ENCODE data around the gene TTI1.

TTI1 gene

DNA sequence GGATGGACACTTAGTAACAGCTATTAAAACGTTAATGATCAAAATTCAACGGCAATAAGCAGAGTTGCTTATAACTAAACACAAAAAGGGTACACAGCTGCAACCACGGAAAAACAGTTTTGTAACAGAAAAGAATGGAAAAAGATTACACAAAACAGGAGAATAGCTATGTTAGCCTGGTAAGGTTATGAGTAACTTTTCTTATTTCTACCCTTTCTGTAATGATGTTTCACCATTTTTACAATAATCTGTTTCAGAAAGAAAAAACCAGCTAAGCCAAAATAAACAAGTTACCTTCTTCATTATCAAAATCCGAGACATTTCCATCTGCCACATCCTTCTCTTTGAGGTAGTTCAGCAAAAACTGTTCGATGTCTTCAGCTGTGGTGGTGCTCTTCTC is 27.4 kb downstream of the TTI1 start:
- no peak overlapping the region for H3K4me3 ChIP-seq (ENCODE audit: low read length)
- no peak overlapping the region for H3K56ac ChIP-seq (ENCODE audit: low read length)
- H3K27me3 ChIP-seq (ENCODE audit: insufficient read depth, low read length, poor library complexity): no peaks in the 10 kb centered on the region
- H3K18ac ChIP-seq (ENCODE audit: low read length): no peak overlapping the region
- H2BK15ac ChIP-seq (replicated peaks; ENCODE audit: low read depth): no peak overlapping the region
- H3K27ac ChIP-seq (ENCODE audit: low read depth, low read length): no peak overlapping the region
- no peak overlapping the region for H4K5ac ChIP-seq (ENCODE audit: low read length)
- H3K9ac ChIP-seq (ENCODE audit: low read length): no peak overlapping the region
- no peak overlapping the region for H2AK5ac ChIP-seq (ENCODE audit: low read length)
- H2BK5ac ChIP-seq (ENCODE audit: low read length): no peak overlapping the region
- no CpG with 5 or more reads among the region's 5 CpGs for WGBS (ENCODE audit: extremely low coverage, insufficient coverage, low lambda C conversion rate)
- H3K4ac ChIP-seq (ENCODE audit: low read depth, low read length): no peak overlapping the region
- H3K79me2 ChIP-seq (ENCODE audit: control insufficient read depth, insufficient read depth, low read length): no peaks in the 10 kb centered on the region
- no peak overlapping the region for H3K4me2 ChIP-seq (ENCODE audit: low read length)
- H4K8ac ChIP-seq (ENCODE audit: low read depth, low read length): no peak overlapping the region
- no peaks in the 10 kb centered on the region for H3K4me1 ChIP-seq (ENCODE audit: control insufficient read depth, low read depth, low read length)
- no peak overlapping the region for H3K23ac ChIP-seq (ENCODE audit: low read length)
- DNase-seq: no peak
- H3K79me1 ChIP-seq (ENCODE audit: low read length): peaks cover 4% of the 10 kb centered on the region
- peaks cover 5% of the 10 kb centered on the region for H3K36me3 ChIP-seq (ENCODE audit: control insufficient read depth, insufficient read depth, low read length)
- no peak overlapping the region for H2BK120ac ChIP-seq (ENCODE audit: low read depth, low read length)

DNA sequence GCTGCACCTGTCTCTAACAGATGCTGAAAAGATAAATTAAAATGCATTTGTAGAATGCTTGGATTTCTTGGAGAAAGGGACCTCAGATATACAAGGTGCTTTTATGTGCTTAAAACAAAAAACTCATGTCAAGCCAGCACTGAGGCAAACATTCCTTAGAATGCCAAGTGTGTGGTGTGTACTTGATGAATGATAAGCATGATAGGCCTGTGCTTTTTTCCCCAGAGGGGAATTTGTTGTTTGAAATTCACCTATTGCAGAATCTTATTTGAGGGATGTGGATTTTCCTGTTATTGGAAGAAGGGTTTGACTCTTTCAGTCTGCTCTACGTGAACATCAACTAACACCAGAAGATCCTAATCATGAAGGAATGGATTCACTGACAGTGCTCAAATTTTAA is 28.8 kb downstream of the TTI1 start:
- Histone ChIP-seq H4K5ac (ENCODE audit: low read length) (no peak overlapping the region), H3K23ac (ENCODE audit: low read length) (no peak overlapping the region), H4K8ac (ENCODE audit: low read depth, low read length) (no peak overlapping the region), H2AK5ac (ENCODE audit: low read length) (no peak overlapping the region), H2BK5ac (ENCODE audit: low read length) (no peak overlapping the region), H3K79me2 (ENCODE audit: control insufficient read depth, insufficient read depth, low read length) (no peaks in the 10 kb centered on the region), H2BK15ac (replicated peaks; ENCODE audit: low read depth) (no peak overlapping the region), H2BK120ac (ENCODE audit: low read depth, low read length) (no peak overlapping the region), H3K27me3 (ENCODE audit: insufficient read depth, low read length, poor library complexity) (no peaks in the 10 kb centered on the region), H3K4me3 (ENCODE audit: low read length) (no peak overlapping the region), H3K4me1 (ENCODE audit: control insufficient read depth, low read depth, low read length) (no peaks in the 10 kb centered on the region), H3K4me2 (ENCODE audit: low read length) (no peak overlapping the region), H3K36me3 (ENCODE audit: control insufficient read depth, insufficient read depth, low read length) (peaks cover 11% of the 10 kb centered on the region), H3K56ac (ENCODE audit: low read length) (no peak overlapping the region), H3K18ac (ENCODE audit: low read length) (no peak overlapping the region), H3K27ac (ENCODE audit: low read depth, low read length) (no peak overlapping the region), H3K9ac (ENCODE audit: low read length) (no peak overlapping the region), H3K79me1 (ENCODE audit: low read length) (no peaks in the 10 kb centered on the region), H3K4ac (ENCODE audit: low read depth, low read length) (no peak overlapping the region)
- no CpG with 5 or more reads among the region's 1 CpG for WGBS (ENCODE audit: extremely low coverage, insufficient coverage, low lambda C conversion rate)
- DNase-seq: no peak

DNA sequence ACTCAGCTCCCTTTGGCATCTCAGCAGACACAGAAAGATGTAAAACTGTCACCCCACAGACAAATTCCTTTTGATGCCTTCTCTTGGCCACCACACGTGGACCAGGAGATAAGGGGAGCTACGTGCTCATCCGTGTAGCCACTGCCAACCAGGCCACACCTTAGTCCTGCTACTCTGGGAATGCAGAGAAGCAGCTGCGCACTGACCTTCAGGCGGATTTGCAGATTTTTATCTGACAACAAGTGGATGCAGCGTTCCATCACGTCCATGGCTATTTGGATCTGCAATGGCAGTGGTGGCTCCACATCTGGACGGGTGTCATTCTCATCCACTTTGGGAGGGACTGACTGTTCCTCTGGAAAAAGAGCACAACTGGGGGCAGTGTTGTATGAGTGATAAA is 30.8 kb downstream of the TTI1 start:
- no CpG with 5 or more reads among the region's 8 CpGs for WGBS (ENCODE audit: extremely low coverage, insufficient coverage, low lambda C conversion rate)
- Histone ChIP-seq H3K23ac (ENCODE audit: low read length) (no peak overlapping the region), H3K79me2 (ENCODE audit: control insufficient read depth, insufficient read depth, low read length) (no peaks in the 10 kb centered on the region), H3K4ac (ENCODE audit: low read depth, low read length) (no peak overlapping the region), H3K79me1 (ENCODE audit: low read length) (no peaks in the 10 kb centered on the region), H3K18ac (ENCODE audit: low read length) (no peak overlapping the region), H3K9ac (ENCODE audit: low read length) (no peak overlapping the region), H4K8ac (ENCODE audit: low read depth, low read length) (no peak overlapping the region), H4K5ac (ENCODE audit: low read length) (no peak overlapping the region), H3K27ac (ENCODE audit: low read depth, low read length) (no peak overlapping the region), H3K36me3 (ENCODE audit: control insufficient read depth, insufficient read depth, low read length) (peaks cover 13% of the 10 kb centered on the region), H3K27me3 (ENCODE audit: insufficient read depth, low read length, poor library complexity) (no peaks in the 10 kb centered on the region), H2BK120ac (ENCODE audit: low read depth, low read length) (no peak overlapping the region), H3K4me3 (ENCODE audit: low read length) (no peak overlapping the region), H2AK5ac (ENCODE audit: low read length) (no peak overlapping the region), H3K4me1 (ENCODE audit: control insufficient read depth, low read depth, low read length) (no peaks in the 10 kb centered on the region), H3K4me2 (ENCODE audit: low read length) (no peak overlapping the region), H3K56ac (ENCODE audit: low read length) (no peak overlapping the region), H2BK5ac (ENCODE audit: low read length) (no peak overlapping the region), H2BK15ac (replicated peaks; ENCODE audit: low read depth) (no peak overlapping the region)
- DNase-seq: no peak

DNA sequence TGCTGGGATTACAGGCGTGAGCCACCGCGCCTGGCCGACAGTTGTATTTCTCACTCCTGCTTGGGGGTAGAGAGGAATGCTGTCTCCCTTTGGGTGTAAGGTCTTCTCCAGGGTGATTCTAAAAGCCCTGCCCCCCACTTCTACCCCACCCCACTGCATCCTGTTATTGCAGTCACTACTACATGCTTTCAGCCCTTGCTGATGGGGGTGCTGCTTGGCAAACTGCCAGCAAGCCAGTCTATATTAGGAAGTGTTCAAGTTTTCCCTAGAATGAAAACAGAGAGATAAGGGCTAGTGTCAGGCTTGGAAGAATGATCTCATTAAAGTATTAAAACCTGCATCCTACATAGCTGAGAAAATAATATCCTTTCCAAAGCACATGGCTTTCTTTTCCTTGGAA is 31.3 kb downstream of the TTI1 start:
- Histone ChIP-seq H3K27ac (ENCODE audit: low read depth, low read length) (no peak overlapping the region), H3K79me2 (ENCODE audit: control insufficient read depth, insufficient read depth, low read length) (no peaks in the 10 kb centered on the region), H3K18ac (ENCODE audit: low read length) (no peak overlapping the region), H3K4ac (ENCODE audit: low read depth, low read length) (no peak overlapping the region), H3K56ac (ENCODE audit: low read length) (no peak overlapping the region), H4K8ac (ENCODE audit: low read depth, low read length) (no peak overlapping the region), H2BK5ac (ENCODE audit: low read length) (no peak overlapping the region), H2AK5ac (ENCODE audit: low read length) (no peak overlapping the region), H3K36me3 (ENCODE audit: control insufficient read depth, insufficient read depth, low read length) (peaks cover 13% of the 10 kb centered on the region), H2BK15ac (replicated peaks; ENCODE audit: low read depth) (no peak overlapping the region), H3K23ac (ENCODE audit: low read length) (no peak overlapping the region), H3K4me2 (ENCODE audit: low read length) (no peak overlapping the region), H3K79me1 (ENCODE audit: low read length) (no peaks in the 10 kb centered on the region), H3K9ac (ENCODE audit: low read length) (no peak overlapping the region), H3K27me3 (ENCODE audit: insufficient read depth, low read length, poor library complexity) (no peaks in the 10 kb centered on the region), H3K4me3 (ENCODE audit: low read length) (no peak overlapping the region), H4K5ac (ENCODE audit: low read length) (no peak overlapping the region), H2BK120ac (ENCODE audit: low read depth, low read length) (no peak overlapping the region), H3K4me1 (ENCODE audit: control insufficient read depth, low read depth, low read length) (no peaks in the 10 kb centered on the region)
- DNase-seq: no peak
- WGBS (ENCODE audit: extremely low coverage, insufficient coverage, low lambda C conversion rate): no CpG with 5 or more reads among the region's 4 CpGs

DNA sequence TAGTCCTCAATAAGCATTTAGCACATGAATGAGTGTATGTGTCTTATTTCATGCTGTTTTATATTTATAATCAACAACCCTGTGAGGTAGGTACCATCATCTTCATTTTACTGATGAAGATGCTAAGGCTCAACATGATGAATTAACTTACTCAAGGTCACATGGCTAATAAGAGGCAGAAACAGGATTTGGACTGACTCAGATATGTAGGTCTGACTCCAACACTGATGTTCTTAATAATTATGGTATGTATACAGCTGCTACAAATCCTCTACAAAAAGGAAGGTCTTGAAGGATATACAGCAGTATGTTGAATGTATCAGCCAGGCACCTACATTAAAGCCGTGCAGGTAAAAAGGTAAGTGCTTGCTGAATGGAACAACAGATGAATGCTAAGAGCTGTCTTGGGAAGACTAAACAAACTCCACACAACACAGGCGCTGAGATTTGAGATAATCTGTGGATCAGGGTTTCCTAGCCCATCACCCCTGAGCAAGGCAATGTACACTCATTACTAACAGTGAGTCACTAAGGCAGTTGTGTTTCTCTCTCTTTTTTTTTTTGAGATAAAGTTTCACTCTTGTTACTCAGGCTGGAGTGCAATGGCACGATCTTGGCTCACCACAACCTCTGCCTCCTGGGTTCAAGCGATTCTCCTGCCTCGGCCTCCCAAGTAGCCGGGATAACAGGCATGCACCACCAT is 31.9 kb downstream of the TTI1 start:
- Histone ChIP-seq H2BK120ac (ENCODE audit: low read depth, low read length) (no peak overlapping the region), H3K4me1 (ENCODE audit: control insufficient read depth, low read depth, low read length) (no peaks in the 10 kb centered on the region), H2BK15ac (replicated peaks; ENCODE audit: low read depth) (no peak overlapping the region), H3K18ac (ENCODE audit: low read length) (no peak overlapping the region), H3K27me3 (ENCODE audit: insufficient read depth, low read length, poor library complexity) (no peaks in the 10 kb centered on the region), H3K36me3 (ENCODE audit: control insufficient read depth, insufficient read depth, low read length) (peaks cover 13% of the 10 kb centered on the region), H3K79me1 (ENCODE audit: low read length) (no peaks in the 10 kb centered on the region), H3K27ac (ENCODE audit: low read depth, low read length) (no peak overlapping the region), H3K4ac (ENCODE audit: low read depth, low read length) (no peak overlapping the region), H4K8ac (ENCODE audit: low read depth, low read length) (no peak overlapping the region), H3K79me2 (ENCODE audit: control insufficient read depth, insufficient read depth, low read length) (no peaks in the 10 kb centered on the region), H4K5ac (ENCODE audit: low read length) (no peak overlapping the region), H2AK5ac (ENCODE audit: low read length) (no peak overlapping the region), H2BK5ac (ENCODE audit: low read length) (no peak overlapping the region), H3K56ac (ENCODE audit: low read length) (no peak overlapping the region), H3K4me3 (ENCODE audit: low read length) (no peak overlapping the region), H3K9ac (ENCODE audit: low read length) (no peak overlapping the region), H3K23ac (ENCODE audit: low read length) (no peak overlapping the region), H3K4me2 (ENCODE audit: low read length) (no peak overlapping the region)
- WGBS (ENCODE audit: extremely low coverage, insufficient coverage, low lambda C conversion rate): no CpG with 5 or more reads among the region's 6 CpGs
- DNase-seq: no peak

DNA sequence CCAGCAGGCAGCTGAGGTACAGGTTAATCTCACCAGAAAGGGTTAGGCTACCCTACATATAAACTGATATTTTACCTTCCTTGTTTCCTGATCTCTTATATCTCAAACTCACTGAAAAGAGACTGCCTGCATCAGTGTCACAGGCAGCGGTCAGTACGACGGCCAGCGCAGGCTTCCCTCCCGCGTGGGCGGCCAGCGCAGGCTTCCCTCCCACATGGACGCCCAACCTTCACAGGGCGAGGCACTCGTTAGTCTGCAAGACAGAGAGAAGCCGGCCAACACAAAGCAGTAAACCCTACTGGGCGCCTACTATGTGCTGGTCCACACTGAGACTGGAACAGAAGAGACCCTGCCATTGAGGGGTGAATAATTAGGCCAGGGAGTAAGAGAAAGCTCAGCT is 33.0 kb downstream of the TTI1 start:
- no peak overlapping the region for H2BK120ac ChIP-seq (ENCODE audit: low read depth, low read length)
- H3K9ac ChIP-seq (ENCODE audit: low read length): no peak overlapping the region
- H3K4me2 ChIP-seq (ENCODE audit: low read length): no peak overlapping the region
- no peak overlapping the region for H2AK5ac ChIP-seq (ENCODE audit: low read length)
- H3K4me3 ChIP-seq (ENCODE audit: low read length): no peak overlapping the region
- no peaks in the 10 kb centered on the region for H3K27me3 ChIP-seq (ENCODE audit: insufficient read depth, low read length, poor library complexity)
- no peak overlapping the region for H3K23ac ChIP-seq (ENCODE audit: low read length)
- no peak for DNase-seq
- H3K27ac ChIP-seq (ENCODE audit: low read depth, low read length): no peak overlapping the region
- no peak overlapping the region for H4K5ac ChIP-seq (ENCODE audit: low read length)
- no peak overlapping the region for H2BK15ac ChIP-seq (replicated peaks; ENCODE audit: low read depth)
- H3K4ac ChIP-seq (ENCODE audit: low read depth, low read length): no peak overlapping the region
- H4K8ac ChIP-seq (ENCODE audit: low read depth, low read length): no peak overlapping the region
- WGBS (ENCODE audit: extremely low coverage, insufficient coverage, low lambda C conversion rate): no CpG with 5 or more reads among the region's 13 CpGs
- H3K36me3 ChIP-seq (ENCODE audit: control insufficient read depth, insufficient read depth, low read length): peaks cover 14% of the 10 kb centered on the region
- no peak overlapping the region for H3K56ac ChIP-seq (ENCODE audit: low read length)
- H2BK5ac ChIP-seq (ENCODE audit: low read length): no peak overlapping the region
- no peaks in the 10 kb centered on the region for H3K4me1 ChIP-seq (ENCODE audit: control insufficient read depth, low read depth, low read length)
- no peaks in the 10 kb centered on the region for H3K79me1 ChIP-seq (ENCODE audit: low read length)
- no peaks in the 10 kb centered on the region for H3K79me2 ChIP-seq (ENCODE audit: control insufficient read depth, insufficient read depth, low read length)
- H3K18ac ChIP-seq (ENCODE audit: low read length): no peak overlapping the region
